ENCODE measurements around the gene SLC12A7.
"Not testable (repeated sequence)": the region's sequence is repeated elsewhere in the genome, so short reads cannot be mapped to it uniquely, and the experiment has no call there.

SLC12A7 gene

GRCh38 chr5:1095990-1096363 is 15.9 kb downstream of the SLC12A7 start:
- ATAC-seq (no peak), DNase-seq (no peak)

- DNase-seq (no peak), ATAC-seq (no peak)
Observed at GRCh38 chr5:1095302-1095989, 16.4 kb downstream of the SLC12A7 start.

- no peak for ATAC-seq
Observed at GRCh38 chr5:1094670-1095190, 17.1 kb downstream of the SLC12A7 start.

GRCh38 chr5:1093361-1093760 is 18.5 kb downstream of the SLC12A7 start:
- DNase-seq: no peak
- no peak for ATAC-seq

More at GRCh38 chr5:1094670-1095190, 17.1 kb downstream of the SLC12A7 start:
- DNase-seq: no peak

GRCh38 chr5:1092122-1092521 is 19.7 kb downstream of the SLC12A7 start:
- ATAC-seq: no peak
- no peak for DNase-seq

GRCh38 chr5:1091632-1092031 is 20.2 kb downstream of the SLC12A7 start:
- ATAC-seq (no peak), DNase-seq (no peak)

- DNase-seq (no peak), ATAC-seq (no peak)
Observed at GRCh38 chr5:1090538-1090937, 21.3 kb downstream of the SLC12A7 start.

GRCh38 chr5:1089621-1090040 is 22.2 kb downstream of the SLC12A7 start:
- ATAC-seq (no peak), DNase-seq (no peak)

- no peak for ATAC-seq
- no peak for DNase-seq
Observed at GRCh38 chr5:1089146-1089545, 22.7 kb downstream of the SLC12A7 start.

- ATAC-seq (no peak), DNase-seq (no peak)
Observed at GRCh38 chr5:1088726-1089125, 23.1 kb downstream of the SLC12A7 start.

- ATAC-seq: no peak
- DNase-seq: no peak
Observed at GRCh38 chr5:1088031-1088430, 23.8 kb downstream of the SLC12A7 start.

- DNase-seq (no peak), ATAC-seq (no peak)
Observed at GRCh38 chr5:1087428-1087827, 24.4 kb downstream of the SLC12A7 start.

- DNase-seq (no peak), ATAC-seq (no peak)
Observed at GRCh38 chr5:1086871-1087270, 25.0 kb downstream of the SLC12A7 start.

- no peak for DNase-seq
- ATAC-seq: no peak
Observed at GRCh38 chr5:1086137-1086536, 25.7 kb downstream of the SLC12A7 start.

GRCh38 chr5:1085391-1085790 is 26.5 kb downstream of the SLC12A7 start:
- DNase-seq (no peak), ATAC-seq (no peak)

GRCh38 chr5:1083823-1084605 is 27.8 kb downstream of the SLC12A7 start:
- no peak for DNase-seq
- no peak for ATAC-seq

- not testable (repeated sequence) for ATAC-seq, DNase-seq
Observed at GRCh38 chr5:1083026-1083425, 28.8 kb downstream of the SLC12A7 start.

- ATAC-seq: no peak
- no peak for DNase-seq
Observed at GRCh38 chr5:1081519-1081918, 30.3 kb downstream of the SLC12A7 start.

- DNase-seq (no peak), ATAC-seq (no peak)
Observed at GRCh38 chr5:1080432-1080831, 31.4 kb downstream of the SLC12A7 start.

GRCh38 chr5:1079961-1080360 is 31.9 kb downstream of the SLC12A7 start:
- ATAC-seq (no peak), DNase-seq (no peak)

GRCh38 chr5:1079486-1079885 is 32.4 kb downstream of the SLC12A7 start:
- DNase-seq (no peak), ATAC-seq (no peak)

GRCh38 chr5:1078851-1079250 is 33.0 kb downstream of the SLC12A7 start:
- no peak for ATAC-seq
- DNase-seq: no peak

- no peak for ATAC-seq
- DNase-seq: no peak
Observed at GRCh38 chr5:1078206-1078605, 33.7 kb downstream of the SLC12A7 start.

All from stimulated activated naive CD8-positive, alpha-beta T cell treated with anti-CD3 and anti-CD28 coated beads, Interleukin-15, Interleukin-2, amounts not matched to agents 100 U/mL and 50 U/mL, for 24 hours (primary cell).